CD4-positive, alpha-beta T cell treated with Interleukin-6 for 4 hours (primary cell): Measurements from ENCODE around the gene NCAPD2.

Experiments
- DNase-seq: peaks from one replicate; pipeline ENCODE4 v3.0.0-alpha.2; 2020; ENCODE audit warnings: mixed read lengths

NCAPD2 gene

GRCh38 chr12:6493497-6494257, at the start of gene NCAPD2:
NCAPD2 (plus strand) TSS chr12:6494102; CDS start chr12:6495099, 997 bp downstream.
- peak; percentile 95 for DNase-seq

- peak; percentile 68 for DNase-seq
Measured at GRCh38 chr12:6444704-6445688, 48.9 kb upstream of the NCAPD2 start, which contains the start of gene CD27. CD27 (plus strand) TSS chr12:6444955; CDS start chr12:6445096, 141 bp downstream.

- no peak for DNase-seq
Measured at GRCh38 chr12:6450091-6450868, 43.6 kb upstream of the NCAPD2 start.

- DNase-seq = no peak
Measured at GRCh38 chr12:6450869-6451347, 43.0 kb upstream of the NCAPD2 start.

GRCh38 chr12:6451348-6452244, 42.3 kb upstream of the NCAPD2 start, which contains the start of gene TAPBPL:
TAPBPL (plus strand) TSS chr12:6452042; CDS start chr12:6452249, 207 bp downstream.
- peak; percentile 81 for DNase-seq

GRCh38 chr12:6452245-6452943, 41.5 kb upstream of the NCAPD2 start:
- peak; percentile 39 for DNase-seq

GRCh38 chr12:6452944-6453630, 40.8 kb upstream of the NCAPD2 start:
- DNase-seq = peak; percentile 52

- no peak for DNase-seq
Measured at GRCh38 chr12:6457220-6457945, 36.5 kb upstream of the NCAPD2 start.

- no peak for DNase-seq
Measured at GRCh38 chr12:6458281-6459003, 35.5 kb upstream of the NCAPD2 start.

- DNase-seq = no peak
Measured at GRCh38 chr12:6459004-6459337, 34.9 kb upstream of the NCAPD2 start.

GRCh38 chr12:6460751-6461371, 33.0 kb upstream of the NCAPD2 start:
- peak; percentile 43 for DNase-seq

GRCh38 chr12:6461401-6462233, 32.3 kb upstream of the NCAPD2 start:
- peak; percentile 87 for DNase-seq

- no peak for DNase-seq
Measured at GRCh38 chr12:6462234-6462995, 31.5 kb upstream of the NCAPD2 start.

GRCh38 chr12:6463216-6463615, 30.7 kb upstream of the NCAPD2 start:
- DNase-seq = peak; percentile 70

GRCh38 chr12:6463858-6464257, 30.0 kb upstream of the NCAPD2 start:
- no peak for DNase-seq

- DNase-seq = no peak
Measured at GRCh38 chr12:6464531-6464930, 29.4 kb upstream of the NCAPD2 start.
